ENCODE data around the gene CSF3R. TPM values are rescaled to one million over a fixed set of nuclear protein-coding genes. Genes with fewer than 3 reads are reported as not detected.

The CSF3R gene
- polyA plus RNA-seq, 1 donor from 2014 or later: not detected

GRCh38 chr1:36514501-36514900 is 31.8 kb upstream of the CSF3R start:
- Histone ChIP-seq H4K20me1 (ENCODE audit: insufficient read depth) (no peaks in the 10 kb centered on the region), H3K27ac (ENCODE audit: low read length) (no peak overlapping the region), H3K36me3 (ENCODE audit: insufficient read depth, low read length) (no peaks in the 10 kb centered on the region), H3F3A (ENCODE audit: insufficient read depth, low read length, poor library complexity, severe bottlenecking) (no peaks in the 10 kb centered on the region), H3K9me2 (ENCODE audit: insufficient read depth, low read length) (no peaks in the 10 kb centered on the region), H3K4me3 (ENCODE audit: low read length) (no peak overlapping the region), H3K4me2 (ENCODE audit: low read length) (no peak overlapping the region), H3K9ac (ENCODE audit: low read length) (no peak overlapping the region), H3K79me2 (replicated peaks; ENCODE audit: insufficient read depth, low read length) (no peaks in the 10 kb centered on the region), H3K9me3 (ENCODE audit: low read length) (no peaks in the 10 kb centered on the region), H2AFZ (ENCODE audit: low read depth, low read length) (no peak overlapping the region), H3K27me3 (ENCODE audit: insufficient read depth, low read depth, low read length) (no peaks in the 10 kb centered on the region)
- TF ChIP-seq EZH2 (IDR thresholded peaks at IDR 0.05; ENCODE audit: borderline replicate concordance, insufficient read depth, low read length, poor library complexity, severe bottlenecking): no peak
- TF ChIP-seq SMC3 (conservative IDR thresholded peaks at IDR 0.05; ENCODE audit: poor library complexity): no peak
- no peak for TF ChIP-seq CTCF (IDR thresholded peaks at IDR 0.05; ENCODE audit: poor library complexity, severe bottlenecking)
- TF ChIP-seq POLR2AphosphoS5 (IDR thresholded peaks at IDR 0.05): no peak

GRCh38 chr1:36513676-36514473 is 31.2 kb upstream of the CSF3R start:
- Histone ChIP-seq H3K79me2 (replicated peaks; ENCODE audit: insufficient read depth, low read length) (no peaks in the 10 kb centered on the region), H3K27me3 (ENCODE audit: insufficient read depth, low read depth, low read length) (no peaks in the 10 kb centered on the region), H3K4me3 (ENCODE audit: low read length) (no peak overlapping the region), H3K27ac (ENCODE audit: low read length) (no peak overlapping the region), H3K4me2 (ENCODE audit: low read length) (no peak overlapping the region), H3F3A (ENCODE audit: insufficient read depth, low read length, poor library complexity, severe bottlenecking) (no peaks in the 10 kb centered on the region), H2AFZ (ENCODE audit: low read depth, low read length) (no peak overlapping the region), H3K36me3 (ENCODE audit: insufficient read depth, low read length) (no peaks in the 10 kb centered on the region), H4K20me1 (ENCODE audit: insufficient read depth) (no peaks in the 10 kb centered on the region), H3K9ac (ENCODE audit: low read length) (no peak overlapping the region), H3K9me2 (ENCODE audit: insufficient read depth, low read length) (no peaks in the 10 kb centered on the region), H3K9me3 (ENCODE audit: low read length) (no peaks in the 10 kb centered on the region)
- no peak for TF ChIP-seq MXI1 (conservative IDR thresholded peaks at IDR 0.05; ENCODE audit: poor library complexity, severe bottlenecking)
- TF ChIP-seq CTCF (IDR thresholded peaks at IDR 0.05; ENCODE audit: poor library complexity, severe bottlenecking): no peak
- TF ChIP-seq POLR2AphosphoS5 (IDR thresholded peaks at IDR 0.05): no peak
- no peak for TF ChIP-seq EZH2 (IDR thresholded peaks at IDR 0.05; ENCODE audit: borderline replicate concordance, insufficient read depth, low read length, poor library complexity, severe bottlenecking)
- TF ChIP-seq EP300 (conservative IDR thresholded peaks at IDR 0.05; ENCODE audit: poor library complexity, severe bottlenecking): no peak
- no peak for TF ChIP-seq TAF1 (IDR thresholded peaks at IDR 0.05; ENCODE audit: low read depth)
- TF ChIP-seq RAD21 (conservative IDR thresholded peaks at IDR 0.05): no peak
- TF ChIP-seq, protein P1, sequence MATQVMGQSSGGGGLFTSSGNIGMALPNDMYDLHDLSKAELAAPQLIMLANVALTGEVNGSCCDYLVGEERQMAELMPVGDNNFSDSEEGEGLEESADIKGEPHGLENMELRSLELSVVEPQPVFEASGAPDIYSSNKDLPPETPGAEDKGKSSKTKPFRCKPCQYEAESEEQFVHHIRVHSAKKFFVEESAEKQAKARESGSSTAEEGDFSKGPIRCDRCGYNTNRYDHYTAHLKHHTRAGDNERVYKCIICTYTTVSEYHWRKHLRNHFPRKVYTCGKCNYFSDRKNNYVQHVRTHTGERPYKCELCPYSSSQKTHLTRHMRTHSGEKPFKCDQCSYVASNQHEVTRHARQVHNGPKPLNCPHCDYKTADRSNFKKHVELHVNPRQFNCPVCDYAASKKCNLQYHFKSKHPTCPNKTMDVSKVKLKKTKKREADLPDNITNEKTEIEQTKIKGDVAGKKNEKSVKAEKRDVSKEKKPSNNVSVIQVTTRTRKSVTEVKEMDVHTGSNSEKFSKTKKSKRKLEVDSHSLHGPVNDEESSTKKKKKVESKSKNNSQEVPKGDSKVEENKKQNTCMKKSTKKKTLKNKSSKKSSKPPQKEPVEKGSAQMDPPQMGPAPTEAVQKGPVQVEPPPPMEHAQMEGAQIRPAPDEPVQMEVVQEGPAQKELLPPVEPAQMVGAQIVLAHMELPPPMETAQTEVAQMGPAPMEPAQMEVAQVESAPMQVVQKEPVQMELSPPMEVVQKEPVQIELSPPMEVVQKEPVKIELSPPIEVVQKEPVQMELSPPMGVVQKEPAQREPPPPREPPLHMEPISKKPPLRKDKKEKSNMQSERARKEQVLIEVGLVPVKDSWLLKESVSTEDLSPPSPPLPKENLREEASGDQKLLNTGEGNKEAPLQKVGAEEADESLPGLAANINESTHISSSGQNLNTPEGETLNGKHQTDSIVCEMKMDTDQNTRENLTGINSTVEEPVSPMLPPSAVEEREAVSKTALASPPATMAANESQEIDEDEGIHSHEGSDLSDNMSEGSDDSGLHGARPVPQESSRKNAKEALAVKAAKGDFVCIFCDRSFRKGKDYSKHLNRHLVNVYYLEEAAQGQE (IDR thresholded peaks at IDR 0.05; ENCODE audit: borderline replicate concordance): no peak
- TF ChIP-seq SMC3 (conservative IDR thresholded peaks at IDR 0.05; ENCODE audit: poor library complexity): no peak
